VCaP (cell line): ENCODE measurements around the gene CILP2.

Experiments
- H3K27ac ChIP-seq: fragments of 450-650 bp; 2 replicates; pipeline ENCODE4 v1.5.1; 2017
- TF ChIP-seq, protein P1 (sequence below): fragments of 450-650 bp; conservative IDR thresholded peaks from 2 replicates; pipeline ENCODE4 v1.5.1; 2017; ENCODE audit warnings: mild to moderate bottlenecking, moderate library complexity

The CILP2 gene, protein sequence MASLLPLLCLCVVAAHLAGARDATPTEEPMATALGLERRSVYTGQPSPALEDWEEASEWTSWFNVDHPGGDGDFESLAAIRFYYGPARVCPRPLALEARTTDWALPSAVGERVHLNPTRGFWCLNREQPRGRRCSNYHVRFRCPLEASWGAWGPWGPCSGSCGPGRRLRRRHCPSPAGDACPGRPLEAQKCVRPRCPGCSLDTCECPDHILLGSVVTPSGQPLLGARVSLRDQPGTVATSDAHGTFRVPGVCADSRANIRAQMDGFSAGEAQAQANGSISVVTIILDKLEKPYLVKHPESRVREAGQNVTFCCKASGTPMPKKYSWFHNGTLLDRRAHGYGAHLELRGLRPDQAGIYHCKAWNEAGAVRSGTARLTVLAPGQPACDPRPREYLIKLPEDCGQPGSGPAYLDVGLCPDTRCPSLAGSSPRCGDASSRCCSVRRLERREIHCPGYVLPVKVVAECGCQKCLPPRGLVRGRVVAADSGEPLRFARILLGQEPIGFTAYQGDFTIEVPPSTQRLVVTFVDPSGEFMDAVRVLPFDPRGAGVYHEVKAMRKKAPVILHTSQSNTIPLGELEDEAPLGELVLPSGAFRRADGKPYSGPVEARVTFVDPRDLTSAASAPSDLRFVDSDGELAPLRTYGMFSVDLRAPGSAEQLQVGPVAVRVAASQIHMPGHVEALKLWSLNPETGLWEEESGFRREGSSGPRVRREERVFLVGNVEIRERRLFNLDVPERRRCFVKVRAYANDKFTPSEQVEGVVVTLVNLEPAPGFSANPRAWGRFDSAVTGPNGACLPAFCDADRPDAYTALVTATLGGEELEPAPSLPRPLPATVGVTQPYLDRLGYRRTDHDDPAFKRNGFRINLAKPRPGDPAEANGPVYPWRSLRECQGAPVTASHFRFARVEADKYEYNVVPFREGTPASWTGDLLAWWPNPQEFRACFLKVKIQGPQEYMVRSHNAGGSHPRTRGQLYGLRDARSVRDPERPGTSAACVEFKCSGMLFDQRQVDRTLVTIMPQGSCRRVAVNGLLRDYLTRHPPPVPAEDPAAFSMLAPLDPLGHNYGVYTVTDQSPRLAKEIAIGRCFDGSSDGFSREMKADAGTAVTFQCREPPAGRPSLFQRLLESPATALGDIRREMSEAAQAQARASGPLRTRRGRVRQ

DNA sequence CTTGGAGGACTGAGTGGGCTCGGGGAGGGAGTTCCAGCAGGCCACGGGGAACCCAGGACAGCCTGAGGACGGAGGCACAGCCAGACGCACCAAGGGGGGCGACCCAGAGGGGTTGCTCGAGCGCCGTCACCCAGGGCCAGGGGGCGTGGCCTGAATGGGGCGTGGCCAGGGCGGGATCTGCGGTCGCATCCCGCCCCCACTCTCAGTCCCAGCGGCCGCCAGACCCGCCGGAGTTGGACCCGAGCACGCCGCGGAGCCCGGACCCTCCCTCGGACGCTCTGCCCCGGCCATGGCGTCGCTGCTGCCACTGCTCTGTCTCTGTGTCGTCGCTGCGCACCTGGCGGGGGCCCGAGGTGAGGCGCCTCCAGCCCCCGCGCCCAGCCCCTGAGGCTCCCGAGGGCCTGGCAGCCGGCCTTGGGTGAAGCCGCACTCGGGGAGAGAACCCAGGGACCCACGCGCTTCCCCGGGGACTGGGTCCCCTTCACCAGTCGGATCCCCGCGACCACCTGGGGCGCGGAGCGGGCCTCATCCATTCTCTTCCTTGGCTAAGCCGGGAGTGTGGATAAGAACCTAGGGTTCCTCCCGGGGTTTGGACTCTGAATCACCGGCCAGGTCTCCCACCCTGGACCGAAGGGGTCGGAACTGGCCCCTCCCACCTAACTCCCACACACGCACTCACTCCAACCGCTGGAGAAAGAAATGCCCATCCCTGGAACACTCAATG lies at the start of gene CILP2:
TSS of gene CILP2 (plus strand) at position 205 of the 724 bp plus-strand sequence. CDS start at position 290, 85 bp downstream.
- H3K27ac ChIP-seq: no peak within 1 kb of the TSS
- TF ChIP-seq, protein P1, sequence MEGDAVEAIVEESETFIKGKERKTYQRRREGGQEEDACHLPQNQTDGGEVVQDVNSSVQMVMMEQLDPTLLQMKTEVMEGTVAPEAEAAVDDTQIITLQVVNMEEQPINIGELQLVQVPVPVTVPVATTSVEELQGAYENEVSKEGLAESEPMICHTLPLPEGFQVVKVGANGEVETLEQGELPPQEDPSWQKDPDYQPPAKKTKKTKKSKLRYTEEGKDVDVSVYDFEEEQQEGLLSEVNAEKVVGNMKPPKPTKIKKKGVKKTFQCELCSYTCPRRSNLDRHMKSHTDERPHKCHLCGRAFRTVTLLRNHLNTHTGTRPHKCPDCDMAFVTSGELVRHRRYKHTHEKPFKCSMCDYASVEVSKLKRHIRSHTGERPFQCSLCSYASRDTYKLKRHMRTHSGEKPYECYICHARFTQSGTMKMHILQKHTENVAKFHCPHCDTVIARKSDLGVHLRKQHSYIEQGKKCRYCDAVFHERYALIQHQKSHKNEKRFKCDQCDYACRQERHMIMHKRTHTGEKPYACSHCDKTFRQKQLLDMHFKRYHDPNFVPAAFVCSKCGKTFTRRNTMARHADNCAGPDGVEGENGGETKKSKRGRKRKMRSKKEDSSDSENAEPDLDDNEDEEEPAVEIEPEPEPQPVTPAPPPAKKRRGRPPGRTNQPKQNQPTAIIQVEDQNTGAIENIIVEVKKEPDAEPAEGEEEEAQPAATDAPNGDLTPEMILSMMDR: no peak

DNA sequence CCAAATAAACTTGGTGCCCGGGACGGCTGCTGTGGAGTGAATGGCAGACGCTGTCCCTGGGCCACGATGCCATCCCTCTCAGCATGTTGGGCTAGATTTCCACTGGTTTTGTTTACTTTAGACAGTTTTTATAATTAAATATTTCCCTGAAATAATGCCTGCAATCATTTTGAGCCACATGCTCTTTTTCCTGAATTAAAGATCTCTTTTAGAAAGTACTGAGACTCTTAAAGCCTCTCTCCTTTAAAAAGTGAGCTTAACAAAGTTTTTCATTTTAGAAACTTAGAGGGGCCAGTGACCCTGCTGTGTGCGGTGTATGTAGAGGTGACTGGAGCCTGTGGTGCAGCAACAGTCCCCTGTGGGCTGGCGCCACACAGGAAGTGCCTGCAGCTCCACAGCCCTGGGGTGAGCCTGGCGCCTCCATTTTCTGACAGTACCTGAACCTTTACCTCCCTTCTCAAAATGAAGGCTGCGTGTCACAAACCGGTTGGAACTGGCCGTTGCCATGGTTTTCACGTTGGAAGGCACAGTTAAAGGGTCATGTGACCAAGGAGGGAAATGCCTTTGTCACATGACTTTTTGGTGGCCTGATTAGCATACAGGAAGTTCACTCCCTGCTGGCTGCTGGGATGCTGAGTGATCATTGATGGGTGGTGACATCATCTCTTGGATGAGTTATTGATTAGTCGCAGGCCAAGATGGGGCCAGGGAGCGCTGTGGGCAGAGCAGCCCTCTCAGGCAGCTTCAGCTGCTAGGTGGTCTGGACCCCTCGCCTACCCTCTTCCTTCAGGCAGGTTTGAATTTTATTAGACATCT lies 49.0 kb upstream of the CILP2 start:
- TF ChIP-seq, protein P1: no peak
- peak overlapping the region; percentile 72 for H3K27ac ChIP-seq

DNA sequence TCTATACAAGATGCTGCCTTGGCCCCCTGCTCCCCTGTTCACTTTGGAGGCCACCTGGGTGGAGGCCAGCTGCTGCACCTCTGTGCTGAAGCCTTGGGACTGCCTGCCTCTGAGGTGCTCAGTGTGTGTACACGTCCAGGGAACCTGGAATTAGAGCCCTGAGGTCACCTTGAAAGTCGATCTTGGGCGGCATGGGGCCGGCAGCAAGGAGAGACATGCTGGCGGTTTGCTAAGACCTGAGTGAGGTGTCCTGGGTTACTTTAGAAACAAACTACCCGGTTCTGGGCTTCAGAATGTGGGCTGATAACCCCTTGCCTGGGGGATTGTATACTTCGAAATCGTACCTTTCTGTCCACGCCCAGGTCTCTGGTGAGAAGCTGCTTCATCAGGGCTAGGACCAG lies 48.3 kb upstream of the CILP2 start:
- peak overlapping the region; percentile 72 for H3K27ac ChIP-seq
- TF ChIP-seq, protein P1: no peak

DNA sequence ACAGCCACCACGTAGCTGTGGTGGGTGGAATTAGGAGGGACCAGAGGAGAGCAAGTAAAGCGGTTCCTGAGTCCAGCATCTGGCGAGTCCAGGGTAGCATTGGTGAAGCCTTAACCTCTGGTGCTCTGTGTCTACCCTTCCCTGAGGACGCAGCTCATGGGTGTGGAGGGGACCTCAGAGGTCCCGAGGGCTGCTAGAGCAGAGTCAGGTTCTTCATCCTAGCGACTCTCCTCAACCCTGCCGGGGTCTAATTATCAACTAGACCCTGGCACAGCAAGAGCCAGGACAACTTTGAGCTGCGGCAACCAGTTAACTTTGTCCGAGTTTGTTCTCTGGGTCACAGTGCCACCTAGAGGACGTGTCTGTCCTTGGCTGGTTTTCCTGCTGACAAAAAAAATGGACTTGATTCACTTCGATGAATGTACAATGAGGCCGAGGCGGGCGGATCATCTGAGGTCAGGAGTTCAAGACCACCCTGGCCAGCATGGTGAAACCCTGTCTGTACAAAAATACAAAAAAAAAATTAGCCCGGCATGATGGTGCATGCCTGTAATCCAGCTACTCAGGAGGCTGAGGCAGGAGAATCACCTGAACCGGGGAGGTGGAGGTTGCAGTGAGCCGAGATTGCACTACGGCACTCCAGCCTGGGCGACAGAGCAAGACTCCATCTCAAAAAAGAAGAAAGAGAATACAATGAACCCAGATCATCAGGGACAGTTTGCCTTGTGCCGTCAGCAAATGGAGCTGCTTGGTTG lies 47.7 kb upstream of the CILP2 start:
- TF ChIP-seq, protein P1: peak; percentile 80
- peak overlapping the region; percentile 72; the same call in 1 of the 2 replicates for H3K27ac ChIP-seq

DNA sequence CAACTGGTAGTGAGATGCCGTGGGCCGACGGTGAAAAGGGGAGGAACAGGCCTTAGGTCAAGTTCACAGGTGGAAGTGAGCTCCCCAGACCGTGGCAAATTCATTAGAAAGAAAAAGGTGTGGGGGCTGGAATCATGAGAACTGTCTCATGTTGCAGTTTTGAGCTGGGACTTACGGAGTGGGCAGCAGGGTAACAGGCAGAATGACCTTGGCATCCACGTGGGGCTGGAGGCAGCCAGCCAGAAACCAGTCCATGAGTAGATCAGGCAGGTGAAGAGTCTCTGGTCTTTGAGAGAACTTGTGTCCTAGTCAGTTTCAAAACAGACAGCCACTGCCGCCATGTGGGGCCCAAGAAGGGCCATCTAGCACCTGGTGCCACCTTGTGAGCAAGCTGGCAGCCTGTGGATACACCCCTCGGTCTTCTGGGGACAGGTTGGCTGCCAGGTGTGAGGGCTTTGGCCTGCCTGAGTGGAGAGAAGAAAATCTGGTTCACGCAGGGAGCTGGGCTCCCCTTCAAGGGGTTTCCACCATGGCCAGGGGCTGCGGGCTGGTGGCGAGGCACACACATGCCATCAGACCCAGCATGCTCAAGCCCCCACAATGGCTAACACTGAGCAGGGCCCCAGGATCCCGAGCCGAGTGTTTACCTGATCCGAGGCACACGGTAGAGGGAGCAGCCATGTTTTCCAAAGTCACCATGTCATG lies 46.6 kb upstream of the CILP2 start:
- H3K27ac ChIP-seq: no peak overlapping the region
- TF ChIP-seq, protein P1: no peak
